Caki2 (cell line): ENCODE results near the gene UNC5B. TPM values are rescaled to one million over a fixed set of nuclear protein-coding genes. Genes with fewer than 3 reads are reported as not detected.

Experiments used
- DNase-seq: peaks from one replicate; pipeline ENCODE4 v3.0.0-alpha.2; 2015; ENCODE audit warnings: low read depth
- in situ Hi-C: cut with HindIII; loops from 2 replicates; pipeline ENCODE4 v1.10.0; 2016; ENCODE audit warnings: low sequenced_read_pairs, low pct_unique_long_range_greater_than_20kb, mixed read lengths
- total RNA-seq: library from RNA; depleted of rRNA; stranded (reverse); fragments of >200 nt; shearing (Covaris generic); gene quantifications from 2 replicates; pipeline ENCODE4 v1.2.3, GENCODE V29; 2014; ENCODE audit warnings: low replicate concordance

The UNC5B gene
- total RNA-seq, 1 experiment from 2014 or later: not detected

GRCh38 chr10:71234970-71235685 is 22.8 kb downstream of the UNC5B start:
- DNase-seq: no peak

GRCh38 chr10:71235808-71236207 is 23.4 kb downstream of the UNC5B start:
- in situ Hi-C loops: no loop called here
- DNase-seq: no peak

More at GRCh38 chr10:71234970-71235685, 22.8 kb downstream of the UNC5B start:
- in situ Hi-C loops: no loop called here

- DNase-seq: no peak
- in situ Hi-C loops: no loop called here
Measured at GRCh38 chr10:71236286-71236685, 23.9 kb downstream of the UNC5B start.

GRCh38 chr10:71236822-71237682 is 24.7 kb downstream of the UNC5B start:
- DNase-seq: no peak
- in situ Hi-C loops: no loop called here

- in situ Hi-C loops: no loop called here
- no peak for DNase-seq
Measured at GRCh38 chr10:71237843-71238623, 25.7 kb downstream of the UNC5B start.

- in situ Hi-C loops: no loop called here
- DNase-seq: no peak
Measured at GRCh38 chr10:71238626-71239025, 26.3 kb downstream of the UNC5B start.

- in situ Hi-C loops: no loop called here
- DNase-seq: no peak
Measured at GRCh38 chr10:71239131-71239915, 27.0 kb downstream of the UNC5B start.

- in situ Hi-C loops: no loop called here
- DNase-seq: no peak
Measured at GRCh38 chr10:71239946-71240795, 27.8 kb downstream of the UNC5B start.

- DNase-seq: no peak
- in situ Hi-C loops: no loop called here
Measured at GRCh38 chr10:71241114-71241829, 28.9 kb downstream of the UNC5B start.

GRCh38 chr10:71241830-71242621 is 29.7 kb downstream of the UNC5B start:
- DNase-seq: no peak
- in situ Hi-C loops: no loop called here

GRCh38 chr10:71242622-71243009 is 30.2 kb downstream of the UNC5B start:
- in situ Hi-C loops: no loop called here
- DNase-seq: no peak

- DNase-seq: no peak
- in situ Hi-C loops: no loop called here
Measured at GRCh38 chr10:71243756-71244395, 31.5 kb downstream of the UNC5B start.

GRCh38 chr10:71244431-71245419 is 32.4 kb downstream of the UNC5B start:
- in situ Hi-C loops: no loop called here
- DNase-seq: no peak
